A673 (cell line): ENCODE data around the gene KCNG2.

Source experiments
- EZH2 ChIP-seq: fragments of 200-600 bp; sonication (generic); IDR thresholded peaks from 2 replicates; pipeline ENCODE4 v1.6.1; 2017; ENCODE audit warnings: borderline replicate concordance, low read depth, mild to moderate bottlenecking, mixed read lengths, antibody characterized with exemption, low read length; ENCODE audit not compliant: poor library complexity, severe bottlenecking
- TF ChIP-seq, protein P1 (sequence below): fragments of 300-800, 200-600 bp; sonication (generic); conservative IDR thresholded peaks from 2 replicates; pipeline ENCODE4 v1.5.1; 2017; ENCODE audit warnings: low read depth, mild to moderate bottlenecking, antibody characterized with exemption, low read length, moderate library complexity, mixed read lengths

DNA sequence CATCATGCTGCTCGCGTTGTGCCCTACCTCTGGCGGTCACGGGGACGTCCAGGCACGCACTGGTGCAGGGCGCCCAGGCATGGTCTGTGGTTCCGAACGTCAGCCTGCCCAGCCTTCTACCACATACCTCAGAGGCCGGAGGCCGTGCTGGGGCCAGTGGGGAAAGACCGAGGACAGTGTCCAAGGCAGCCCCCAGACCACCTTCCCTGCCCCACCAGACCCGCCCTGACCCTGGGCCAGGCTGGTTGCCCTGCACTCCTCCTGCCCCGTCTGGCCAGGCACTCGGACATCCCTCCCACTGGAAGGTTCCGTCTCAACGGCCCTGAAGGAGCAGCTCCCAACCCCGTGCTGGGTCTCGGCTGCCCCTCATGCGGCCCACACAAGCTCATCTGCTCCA lies 120.9 kb downstream of the KCNG2 start:
- TF ChIP-seq, protein P1, sequence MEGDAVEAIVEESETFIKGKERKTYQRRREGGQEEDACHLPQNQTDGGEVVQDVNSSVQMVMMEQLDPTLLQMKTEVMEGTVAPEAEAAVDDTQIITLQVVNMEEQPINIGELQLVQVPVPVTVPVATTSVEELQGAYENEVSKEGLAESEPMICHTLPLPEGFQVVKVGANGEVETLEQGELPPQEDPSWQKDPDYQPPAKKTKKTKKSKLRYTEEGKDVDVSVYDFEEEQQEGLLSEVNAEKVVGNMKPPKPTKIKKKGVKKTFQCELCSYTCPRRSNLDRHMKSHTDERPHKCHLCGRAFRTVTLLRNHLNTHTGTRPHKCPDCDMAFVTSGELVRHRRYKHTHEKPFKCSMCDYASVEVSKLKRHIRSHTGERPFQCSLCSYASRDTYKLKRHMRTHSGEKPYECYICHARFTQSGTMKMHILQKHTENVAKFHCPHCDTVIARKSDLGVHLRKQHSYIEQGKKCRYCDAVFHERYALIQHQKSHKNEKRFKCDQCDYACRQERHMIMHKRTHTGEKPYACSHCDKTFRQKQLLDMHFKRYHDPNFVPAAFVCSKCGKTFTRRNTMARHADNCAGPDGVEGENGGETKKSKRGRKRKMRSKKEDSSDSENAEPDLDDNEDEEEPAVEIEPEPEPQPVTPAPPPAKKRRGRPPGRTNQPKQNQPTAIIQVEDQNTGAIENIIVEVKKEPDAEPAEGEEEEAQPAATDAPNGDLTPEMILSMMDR = no peak
- no peak for TF ChIP-seq EZH2
